ENCODE data around the gene MMP23B. TPM values are rescaled to one million over a fixed set of nuclear protein-coding genes. Genes with fewer than 3 reads are reported as not detected.

Gene MMP23B
- total RNA-seq, 4 donors from 2014 or later, result 0.49 to 7.6 (median 2.7) TPM

GRCh38 chr1:1609822-1610485 lies 22.0 kb upstream of the MMP23B start:
- H3K36me3 ChIP-seq, result peaks cover 0 to 4% (median 0%) of the 10 kb centered on the region in 3 donors
- H3K4me3 ChIP-seq, result no peak overlapping the region
- intact Hi-C loops (cut with DNase I), result no loop called here
- 59 to 76% methylated on average over 10 of the region's 12 CpGs for WGBS, 2 donors
- H3K27me3 ChIP-seq, result peaks cover 0 to 3% (median 0%) of the 10 kb centered on the region in 4 donors
- no peak overlapping the region for H3K27ac ChIP-seq
- no peaks in the 10 kb centered on the region for H3K9me3 ChIP-seq
- peaks cover 11 to 24% (median 14%) of the 10 kb centered on the region in 3 donors for H3K4me1 ChIP-seq
- TF ChIP-seq POLR2A (IDR thresholded peaks at IDR 0.05) (no peak), CTCF (IDR thresholded peaks at IDR 0.05) (no peak)
- no peak for DNase-seq

- Histone ChIP-seq H3K4me1 (peaks cover 11 to 25% (median 14%) of the 10 kb centered on the region in 3 donors), H3K4me3 (no peak overlapping the region), H3K27ac (peak overlapping the region in 2 of 4 donors; percentile 11 to 58), H3K36me3 (peaks cover 0 to 4% (median 0%) of the 10 kb centered on the region in 3 donors), H3K27me3 (no peaks in the 10 kb centered on the region), H3K9me3 (no peaks in the 10 kb centered on the region)
- no peak for DNase-seq
- intact Hi-C loops (cut with DNase I), result no loop called here
- no peak for TF ChIP-seq POLR2A (IDR thresholded peaks at IDR 0.05)
- no peak for TF ChIP-seq CTCF (IDR thresholded peaks at IDR 0.05)
- 57 to 69% methylated on average over 5 to 7 of the region's 9 CpGs for WGBS, 2 donors
Measured at GRCh38 chr1:1610796-1611195, 21.2 kb upstream of the MMP23B start.

GRCh38 chr1:1612104-1612400 lies 19.9 kb upstream of the MMP23B start:
- Histone ChIP-seq H3K9me3 (no peaks in the 10 kb centered on the region), H3K27me3 (no peaks in the 10 kb centered on the region), H3K27ac (no peak overlapping the region), H3K4me3 (no peak overlapping the region), H3K36me3 (peaks cover 0 to 5% (median 0%) of the 10 kb centered on the region in 3 donors), H3K4me1 (peaks cover 21 to 34% (median 22%) of the 10 kb centered on the region in 3 donors)
- intact Hi-C loops (cut with DNase I), result no loop called here
- no peak for DNase-seq
- no peak for TF ChIP-seq CTCF (IDR thresholded peaks at IDR 0.05)
- no peak for TF ChIP-seq POLR2A (IDR thresholded peaks at IDR 0.05)
- 73 to 90% methylated on average over 3 of the region's 3 CpGs for WGBS, 2 donors

- Histone ChIP-seq H3K4me1 (peaks cover 24 to 49% (median 25%) of the 10 kb centered on the region in 3 donors), H3K27ac (no peak overlapping the region), H3K4me3 (peak overlapping the region in 2 of 4 donors; percentile 91 to 92), H3K27me3 (no peaks in the 10 kb centered on the region), H3K9me3 (no peaks in the 10 kb centered on the region), H3K36me3 (peaks cover 0 to 20% (median 3%) of the 10 kb centered on the region in 3 donors)
- 72 to 80% methylated on average over 11 of the region's 11 CpGs for WGBS, 2 donors
- TF ChIP-seq CTCF (IDR thresholded peaks at IDR 0.05) (no peak), POLR2A (IDR thresholded peaks at IDR 0.05) (no peak)
- no peak for DNase-seq
- intact Hi-C loops (cut with DNase I), result no loop called here
Measured at GRCh38 chr1:1613509-1614082, 18.4 kb upstream of the MMP23B start.

- Histone ChIP-seq H3K4me1 (peaks cover 24 to 50% (median 25%) of the 10 kb centered on the region in 3 donors), H3K27me3 (no peaks in the 10 kb centered on the region), H3K36me3 (peaks cover 0 to 28% (median 3%) of the 10 kb centered on the region in 3 donors), H3K9me3 (no peaks in the 10 kb centered on the region), H3K4me3 (peak overlapping the region; percentile 90 to 100 (median 92)), H3K27ac (peak overlapping the region; percentile 2 to 100 (median 99))
- TF ChIP-seq POLR2A (IDR thresholded peaks at IDR 0.05), result no peak
- TF ChIP-seq CTCF (IDR thresholded peaks at IDR 0.05), result no peak
- 10 to 16% methylated on average over 13 to 26 of the region's 30 CpGs for WGBS, 2 donors
- intact Hi-C loops (cut with DNase I), result no loop called here
- DNase-seq, result no peak
Measured at GRCh38 chr1:1614204-1614953, 17.6 kb upstream of the MMP23B start.

All from esophagus squamous epithelium (tissue), 5 donors.